ENCODE results near the gene TYROBP. TPM values are rescaled to one million over a fixed set of nuclear protein-coding genes. Genes with fewer than 3 reads are reported as not detected.

Gene TYROBP
- total and polyA plus RNA-seq, 8 donors: 12.3 to 407 (median 14.1) TPM

- H3K27ac ChIP-seq: no peak overlapping the region
- DNase-seq (peak in 1 of 4 donors; percentile 10), ATAC-seq (no peak)
- peaks cover 0 to 2% of the 10 kb centered on the region in 2 donors for H3K4me1 ChIP-seq
- no peak for TF ChIP-seq CTCF (IDR thresholded peaks at IDR 0.05)
- no peaks in the 10 kb centered on the region for H3K36me3 ChIP-seq
- peaks cover 0 to 6% of the 10 kb centered on the region in 2 donors for H3K9me3 ChIP-seq
- intact Hi-C loops (cut with DNase I): no loop called here
- H3K4me3 ChIP-seq: no peak overlapping the region
- peaks cover 0 to 27% of the 10 kb centered on the region in 2 donors for H3K27me3 ChIP-seq
These were observed 12.9 kb upstream of the TYROBP start for GRCh38 chr19:35921012-35921411.

- no peaks in the 10 kb centered on the region for H3K36me3 ChIP-seq
- no peaks in the 10 kb centered on the region for H3K9me3 ChIP-seq
- no peak overlapping the region for H3K27ac ChIP-seq
- no peak for TF ChIP-seq CTCF (IDR thresholded peaks at IDR 0.05)
- H3K4me1 ChIP-seq: peaks cover 0 to 17% of the 10 kb centered on the region in 2 donors
- no peak for DNase-seq
- intact Hi-C loops (cut with DNase I): no loop called here
- H3K4me3 ChIP-seq: no peak overlapping the region
- peaks cover 0 to 14% of the 10 kb centered on the region in 2 donors for H3K27me3 ChIP-seq
- no peak for ATAC-seq
These were observed 11.2 kb upstream of the TYROBP start for GRCh38 chr19:35919306-35919705.

GRCh38 chr19:35915443-35915842 is 7.3 kb upstream of the TYROBP start:
- H3K27me3 ChIP-seq: no peaks in the 10 kb centered on the region
- H3K4me1 ChIP-seq: peaks cover 0 to 54% of the 10 kb centered on the region in 2 donors
- TF ChIP-seq CTCF (IDR thresholded peaks at IDR 0.05): no peak
- DNase-seq (no peak), ATAC-seq (no peak)
- no peaks in the 10 kb centered on the region for H3K9me3 ChIP-seq
- H3K27ac ChIP-seq: peak overlapping the region in 1 of 2 donors; percentile 78
- no peaks in the 10 kb centered on the region for H3K36me3 ChIP-seq
- H3K4me3 ChIP-seq: no peak overlapping the region
- intact Hi-C loops (cut with DNase I): no loop called here

GRCh38 chr19:35913589-35913988 is 5.5 kb upstream of the TYROBP start:
- no peak overlapping the region for H3K4me3 ChIP-seq
- no peaks in the 10 kb centered on the region for H3K9me3 ChIP-seq
- H3K4me1 ChIP-seq: peaks cover 0 to 66% of the 10 kb centered on the region in 2 donors
- DNase-seq (no peak), ATAC-seq (no peak)
- intact Hi-C loops (cut with DNase I): no loop called here
- H3K27ac ChIP-seq: peak overlapping the region in 1 of 2 donors; percentile 78
- no peaks in the 10 kb centered on the region for H3K27me3 ChIP-seq
- no peaks in the 10 kb centered on the region for H3K36me3 ChIP-seq
- no peak for TF ChIP-seq CTCF (IDR thresholded peaks at IDR 0.05)

- TF ChIP-seq CTCF (IDR thresholded peaks at IDR 0.05): no peak
- ATAC-seq (peak; percentile 17), DNase-seq (peak in 2 of 4 donors; percentile 65 to 82)
- peaks cover 0 to 68% of the 10 kb centered on the region in 2 donors for H3K4me1 ChIP-seq
- peak overlapping the region in 1 of 2 donors; percentile 96 for H3K27ac ChIP-seq
- H3K4me3 ChIP-seq: no peak overlapping the region
- H3K36me3 ChIP-seq: peaks cover 0 to 5% of the 10 kb centered on the region in 2 donors
- H3K9me3 ChIP-seq: no peaks in the 10 kb centered on the region
- intact Hi-C loops (cut with DNase I): no loop called here
- no peaks in the 10 kb centered on the region for H3K27me3 ChIP-seq
These were observed 3.7 kb upstream of the TYROBP start for GRCh38 chr19:35911790-35912189.
